Measurements from ENCODE around the gene SYT7. TPM values are rescaled to one million over a fixed set of nuclear protein-coding genes. Genes with fewer than 3 reads are reported as not detected.

Gene SYT7
- total and polyA plus RNA-seq, 8 donors, result 4.3 to 59.4 (median 12.5) TPM

DNA sequence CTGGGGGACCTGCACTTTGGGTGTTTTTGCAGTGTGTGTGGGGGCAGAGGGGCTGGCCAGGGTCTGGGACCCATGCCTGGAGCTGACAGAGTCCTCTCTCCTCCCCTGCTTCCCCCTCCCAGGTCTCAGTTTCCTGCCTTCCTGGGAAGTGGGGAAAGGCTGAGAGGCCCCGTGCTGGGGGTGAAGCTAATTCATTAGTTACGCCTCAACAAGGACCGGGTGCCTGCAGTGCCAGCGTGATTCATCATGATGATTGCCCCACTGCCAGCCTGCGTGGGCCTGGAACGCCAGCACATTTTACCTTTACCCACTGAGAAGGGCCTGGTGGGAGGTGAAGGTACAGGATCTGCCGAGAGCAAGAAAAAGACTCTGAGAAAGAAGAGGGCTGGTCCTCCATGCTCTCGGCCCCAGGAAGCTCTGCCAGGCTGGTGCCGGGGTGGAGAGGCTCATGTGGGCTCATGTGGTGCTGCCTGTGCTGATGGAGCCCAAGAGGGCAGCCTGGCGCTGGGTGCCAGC lies 75.2 kb downstream of the SYT7 start:
- Histone ChIP-seq H3K27me3 (no peaks in the 10 kb centered on the region), H3K4me3 (no peak overlapping the region), H3K36me3 (no peaks in the 10 kb centered on the region), H3K27ac (no peak overlapping the region), H3K4me1 (peaks cover 0 to 10% (median 4%) of the 10 kb centered on the region in 3 donors), H3K9me3 (no peaks in the 10 kb centered on the region)
- intact Hi-C loops (cut with DNase I), result no loop called here
- TF ChIP-seq, protein P1, sequence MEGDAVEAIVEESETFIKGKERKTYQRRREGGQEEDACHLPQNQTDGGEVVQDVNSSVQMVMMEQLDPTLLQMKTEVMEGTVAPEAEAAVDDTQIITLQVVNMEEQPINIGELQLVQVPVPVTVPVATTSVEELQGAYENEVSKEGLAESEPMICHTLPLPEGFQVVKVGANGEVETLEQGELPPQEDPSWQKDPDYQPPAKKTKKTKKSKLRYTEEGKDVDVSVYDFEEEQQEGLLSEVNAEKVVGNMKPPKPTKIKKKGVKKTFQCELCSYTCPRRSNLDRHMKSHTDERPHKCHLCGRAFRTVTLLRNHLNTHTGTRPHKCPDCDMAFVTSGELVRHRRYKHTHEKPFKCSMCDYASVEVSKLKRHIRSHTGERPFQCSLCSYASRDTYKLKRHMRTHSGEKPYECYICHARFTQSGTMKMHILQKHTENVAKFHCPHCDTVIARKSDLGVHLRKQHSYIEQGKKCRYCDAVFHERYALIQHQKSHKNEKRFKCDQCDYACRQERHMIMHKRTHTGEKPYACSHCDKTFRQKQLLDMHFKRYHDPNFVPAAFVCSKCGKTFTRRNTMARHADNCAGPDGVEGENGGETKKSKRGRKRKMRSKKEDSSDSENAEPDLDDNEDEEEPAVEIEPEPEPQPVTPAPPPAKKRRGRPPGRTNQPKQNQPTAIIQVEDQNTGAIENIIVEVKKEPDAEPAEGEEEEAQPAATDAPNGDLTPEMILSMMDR (IDR thresholded peaks at IDR 0.05), result no peak
- ATAC-seq, result peak in 1 of 4 donors; percentile 20
- 70 to 72% methylated on average over 10 of the region's 10 CpGs for WGBS, 2 donors
- DNase-seq, result peak in 1 of 6 donors; percentile 33
- FAIRE-seq, result no peak

DNA sequence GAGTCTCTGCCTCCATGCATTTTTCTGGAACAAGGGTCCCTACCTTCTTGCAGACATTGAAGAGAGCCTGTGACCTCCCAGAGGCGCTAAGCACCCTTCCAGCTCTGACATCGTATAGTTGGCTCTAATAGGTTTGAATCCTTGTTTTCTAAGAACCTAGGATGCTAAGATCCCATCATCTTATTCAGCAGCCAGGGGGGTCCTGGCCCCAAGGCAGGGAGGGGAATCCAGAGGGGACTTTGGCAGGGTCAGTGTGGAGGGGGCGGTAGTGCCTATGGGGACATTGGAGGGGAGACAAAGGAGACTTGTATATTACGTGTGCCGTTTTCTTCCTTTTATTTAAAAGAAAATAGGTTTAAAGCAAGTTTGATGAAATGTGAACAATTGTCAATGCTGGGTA lies 75.8 kb downstream of the SYT7 start:
- Histone ChIP-seq H3K9me3 (no peaks in the 10 kb centered on the region), H3K27ac (no peak overlapping the region), H3K4me1 (peaks cover 0 to 10% (median 4%) of the 10 kb centered on the region in 3 donors), H3K27me3 (no peaks in the 10 kb centered on the region), H3K36me3 (no peaks in the 10 kb centered on the region), H3K4me3 (no peak overlapping the region)
- 80 to 93% methylated on average over 5 of the region's 5 CpGs for WGBS, 2 donors
- no peak for FAIRE-seq
- intact Hi-C loops (cut with DNase I), result no loop called here
- no peak for ATAC-seq
- DNase-seq, result peak in 1 of 6 donors; percentile 9
- TF ChIP-seq, protein P1 (IDR thresholded peaks at IDR 0.05), result no peak

DNA sequence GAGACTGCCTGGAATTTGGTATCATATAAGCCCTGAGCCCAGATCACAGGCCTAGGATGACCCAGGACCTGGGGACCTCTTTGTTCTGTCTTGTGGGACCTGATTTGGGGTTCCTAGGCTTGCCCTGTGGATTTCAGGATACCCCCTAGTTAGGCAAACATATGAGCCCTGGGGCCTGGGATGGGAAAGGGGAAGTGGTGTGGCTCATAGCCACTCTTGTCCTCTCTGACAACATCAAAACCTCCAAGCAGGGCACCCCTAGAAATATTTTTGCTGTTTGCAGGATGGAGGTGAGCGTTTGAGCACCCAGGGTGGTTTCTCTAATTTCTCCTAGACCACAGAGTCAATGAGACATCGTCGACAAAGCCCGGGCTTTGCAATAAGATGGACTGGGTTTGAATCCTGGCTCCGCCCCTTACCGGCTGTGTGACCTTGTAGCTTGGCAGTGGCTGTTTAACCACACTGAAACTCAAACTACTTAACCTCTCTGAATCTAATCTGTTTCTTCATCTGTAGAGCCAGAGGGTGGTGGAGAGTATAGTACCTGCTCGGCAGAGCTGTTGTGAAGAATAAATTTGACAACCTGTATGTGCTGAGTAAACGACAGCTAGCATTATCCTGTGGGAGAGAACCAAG lies 77.6 kb downstream of the SYT7 start:
- H3K4me3 ChIP-seq, result no peak overlapping the region
- peak in 1 of 6 donors; percentile 6 for DNase-seq
- no peaks in the 10 kb centered on the region for H3K9me3 ChIP-seq
- no peaks in the 10 kb centered on the region for H3K36me3 ChIP-seq
- TF ChIP-seq, protein P1 (IDR thresholded peaks at IDR 0.05), result no peak
- H3K27ac ChIP-seq, result no peak overlapping the region
- intact Hi-C loops (cut with DNase I), result no loop called here
- no peak for FAIRE-seq
- ATAC-seq, result no peak
- H3K4me1 ChIP-seq, result peaks cover 0 to 2% (median 0%) of the 10 kb centered on the region in 3 donors
- 54 to 65% methylated on average over 8 of the region's 8 CpGs for WGBS, 2 donors
- no peaks in the 10 kb centered on the region for H3K27me3 ChIP-seq

DNA sequence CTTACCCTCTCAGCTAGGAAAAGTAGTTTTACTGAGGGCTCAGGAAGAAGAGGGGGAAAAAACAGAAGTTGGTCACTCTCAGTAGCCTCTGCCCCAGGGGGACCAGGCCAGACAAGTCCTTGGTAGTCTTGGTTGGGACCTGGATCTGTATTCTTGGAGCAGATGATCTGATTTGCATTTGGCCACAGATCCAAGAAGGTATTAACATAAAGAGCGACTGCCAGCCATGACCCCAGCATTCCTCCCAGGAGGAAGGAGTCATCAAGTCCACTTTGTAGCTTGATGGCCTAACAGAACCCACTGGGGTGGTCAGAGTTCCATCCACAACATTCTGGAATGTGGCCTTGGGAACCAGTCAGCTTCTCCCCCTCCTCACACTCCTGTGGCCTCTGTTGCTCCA lies 78.4 kb downstream of the SYT7 start:
- ATAC-seq, result no peak
- 95 to 100% methylated on average over 1 of the region's 1 CpG for WGBS, 2 donors
- Histone ChIP-seq H3K9me3 (no peaks in the 10 kb centered on the region), H3K4me3 (no peak overlapping the region), H3K27ac (no peak overlapping the region), H3K36me3 (no peaks in the 10 kb centered on the region), H3K4me1 (no peaks in the 10 kb centered on the region), H3K27me3 (no peaks in the 10 kb centered on the region)
- no peak for FAIRE-seq
- DNase-seq, result no peak
- intact Hi-C loops (cut with DNase I), result no loop called here
- TF ChIP-seq, protein P1 (IDR thresholded peaks at IDR 0.05), result no peak

DNA sequence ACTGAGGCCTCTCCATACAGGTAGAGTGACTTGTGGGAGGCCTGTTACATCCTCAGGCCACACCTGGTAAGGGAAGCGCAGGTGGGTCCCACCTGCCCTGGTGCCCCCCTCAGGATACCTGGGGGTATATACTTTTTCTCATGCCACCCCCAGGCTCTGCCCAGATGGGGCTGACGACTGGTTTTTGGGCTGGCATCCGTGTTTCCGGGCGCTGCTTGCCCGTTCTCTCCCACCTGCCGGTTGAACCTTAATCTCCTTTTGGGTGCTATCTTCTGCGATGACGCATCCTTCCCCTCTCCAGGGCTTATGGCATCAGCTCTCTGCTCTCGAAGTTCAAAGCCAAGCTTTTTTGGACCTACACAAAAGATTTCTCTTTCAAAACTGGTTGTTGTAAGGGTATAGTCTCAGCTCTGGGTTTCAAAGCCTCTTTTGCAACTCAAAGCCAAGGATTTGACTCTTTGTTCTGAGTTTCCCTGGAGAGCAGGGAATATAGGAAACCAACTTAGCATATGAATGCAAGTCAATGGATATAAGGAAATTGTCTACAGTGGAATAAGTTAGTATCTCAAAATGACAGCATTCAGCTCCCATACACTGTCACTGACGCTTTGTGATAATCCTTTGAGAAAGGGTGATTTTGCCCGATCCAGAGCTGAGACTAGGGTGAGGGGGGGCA lies 80.9 kb downstream of the SYT7 start:
- TF ChIP-seq, protein P1 (IDR thresholded peaks at IDR 0.05), result no peak
- DNase-seq (peak in 1 of 6 donors; percentile 12), ATAC-seq (no peak), FAIRE-seq (no peak)
- Histone ChIP-seq H3K4me3 (no peak overlapping the region), H3K4me1 (no peaks in the 10 kb centered on the region), H3K27me3 (no peaks in the 10 kb centered on the region), H3K27ac (no peak overlapping the region), H3K9me3 (no peaks in the 10 kb centered on the region), H3K36me3 (no peaks in the 10 kb centered on the region)
- WGBS, 2 donors, result 81% methylated on average over 12 of the region's 12 CpGs
- intact Hi-C loops (cut with DNase I), result no loop called here
